ENCODE data around the gene DLEC1. TPM values are rescaled to one million over a fixed set of nuclear protein-coding genes. Genes with fewer than 3 reads are reported as not detected.

Gene DLEC1
- polyA plus RNA-seq, 1 donor from 2014 or later, result 0.28 TPM

- peaks cover 21 to 28% (median 23%) of the 10 kb centered on the region in 3 donors for H3K4me1 Mint-ChIP-seq
- no peaks in the 10 kb centered on the region for H3K27me3 Mint-ChIP-seq
- H3K27ac Mint-ChIP-seq, result peak overlapping the region; percentile 95 to 100 (median 99)
- peaks cover 3% of the 10 kb centered on the region for H3K36me3 Mint-ChIP-seq
- peak overlapping the region; percentile 88 to 96 (median 94) for H3K4me3 Mint-ChIP-seq
- no peaks in the 10 kb centered on the region for H3K9me3 Mint-ChIP-seq
Measured at GRCh38 chr3:38165722-38166387, 126.8 kb downstream of the DLEC1 start.

DNA sequence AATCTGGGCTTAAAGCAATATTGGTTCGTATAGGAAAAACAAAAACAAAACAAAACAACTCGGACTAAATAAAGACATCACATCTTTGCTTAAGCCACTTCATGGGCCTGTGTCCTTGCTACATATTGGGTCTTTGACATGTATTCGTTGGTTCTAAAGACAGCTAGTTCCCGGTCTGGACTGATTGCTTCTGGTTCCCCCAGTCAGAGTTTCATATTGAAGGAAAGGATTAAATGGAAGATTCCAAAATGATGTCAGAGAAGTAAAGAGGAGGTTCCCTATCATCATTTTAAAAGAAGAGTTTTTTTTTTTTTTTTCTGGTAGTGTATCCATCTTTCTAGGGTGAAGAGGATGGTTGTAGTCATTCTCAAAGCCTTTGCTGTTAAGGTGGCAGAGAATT lies 128.6 kb downstream of the DLEC1 start:
- Mint-ChIP-seq H3K9me3 (no peaks in the 10 kb centered on the region), H3K4me1 (peaks cover 26 to 35% (median 33%) of the 10 kb centered on the region in 3 donors), H3K27me3 (no peaks in the 10 kb centered on the region), H3K27ac (peak overlapping the region; percentile 2 to 86 (median 68)), H3K4me3 (peak overlapping the region in 3 of 4 donors; percentile 6 to 84 (median 58)), H3K36me3 (peaks cover 3% of the 10 kb centered on the region)

DNA sequence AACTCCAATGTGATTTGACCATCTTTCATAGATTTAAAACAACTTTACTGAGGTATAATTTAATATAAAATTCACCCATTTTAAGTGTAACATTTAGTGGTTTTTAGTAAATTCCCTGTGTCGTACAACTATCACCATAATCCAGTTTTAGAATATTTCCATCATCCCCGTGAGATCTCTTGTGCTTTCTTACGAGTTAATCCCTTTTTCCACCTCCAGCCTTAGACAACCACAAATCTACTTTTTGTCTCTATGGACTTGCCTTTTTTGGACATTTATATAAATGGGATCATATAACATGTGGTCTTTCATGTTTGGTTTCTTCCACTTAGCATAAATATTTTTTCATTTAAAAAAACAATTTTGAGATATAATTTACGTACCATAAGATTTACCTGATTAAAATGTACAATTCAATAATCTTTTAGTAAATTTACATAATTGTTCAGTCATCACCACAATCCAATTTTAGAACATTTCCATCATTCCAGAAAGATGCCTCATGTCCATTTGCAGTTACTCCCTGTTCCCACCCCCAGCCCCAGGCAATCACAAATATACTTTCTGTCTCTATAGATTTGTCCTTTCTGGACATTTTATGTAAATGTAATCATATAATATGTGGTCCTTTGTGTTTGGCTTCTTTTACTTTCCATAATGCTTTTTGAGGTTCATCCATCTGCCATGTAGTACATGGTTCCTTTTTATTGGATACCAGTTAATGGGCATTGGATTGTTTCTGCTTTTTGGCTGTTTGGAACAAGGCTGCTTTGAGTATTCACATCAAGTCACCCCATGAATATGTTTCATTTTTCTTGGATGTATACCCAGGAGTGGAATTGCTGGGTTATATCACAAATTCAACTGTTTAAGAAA lies 129.4 kb downstream of the DLEC1 start:
- Mint-ChIP-seq H3K4me1 (peaks cover 28 to 39% (median 36%) of the 10 kb centered on the region in 3 donors), H3K27ac (peak overlapping the region in 2 of 3 donors; percentile 65 to 86), H3K27me3 (no peaks in the 10 kb centered on the region), H3K9me3 (no peaks in the 10 kb centered on the region), H3K36me3 (peaks cover 3% of the 10 kb centered on the region), H3K4me3 (peak overlapping the region in 3 of 4 donors; percentile 4 to 84 (median 58))

DNA sequence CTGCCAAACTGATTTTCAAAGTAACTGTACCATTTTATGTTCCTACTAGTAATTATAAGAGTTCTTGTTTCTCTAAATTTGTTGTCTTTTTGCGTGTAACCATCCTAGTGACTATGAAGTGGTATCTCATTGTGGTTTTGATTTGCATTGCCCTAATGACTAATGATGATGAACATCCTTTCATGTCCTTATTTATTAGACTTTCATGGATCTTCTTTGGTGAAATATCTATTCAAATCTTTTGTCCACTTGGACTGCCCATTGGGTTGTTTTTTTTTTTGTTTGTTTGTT lies 130.0 kb downstream of the DLEC1 start:
- Mint-ChIP-seq H3K27me3 (no peaks in the 10 kb centered on the region), H3K9me3 (no peaks in the 10 kb centered on the region), H3K27ac (peak overlapping the region in 2 of 3 donors; percentile 35 to 86), H3K4me3 (peak overlapping the region in 1 of 4 donors; percentile 84), H3K36me3 (peaks cover 3% of the 10 kb centered on the region), H3K4me1 (peaks cover 32 to 45% (median 42%) of the 10 kb centered on the region in 3 donors)

DNA sequence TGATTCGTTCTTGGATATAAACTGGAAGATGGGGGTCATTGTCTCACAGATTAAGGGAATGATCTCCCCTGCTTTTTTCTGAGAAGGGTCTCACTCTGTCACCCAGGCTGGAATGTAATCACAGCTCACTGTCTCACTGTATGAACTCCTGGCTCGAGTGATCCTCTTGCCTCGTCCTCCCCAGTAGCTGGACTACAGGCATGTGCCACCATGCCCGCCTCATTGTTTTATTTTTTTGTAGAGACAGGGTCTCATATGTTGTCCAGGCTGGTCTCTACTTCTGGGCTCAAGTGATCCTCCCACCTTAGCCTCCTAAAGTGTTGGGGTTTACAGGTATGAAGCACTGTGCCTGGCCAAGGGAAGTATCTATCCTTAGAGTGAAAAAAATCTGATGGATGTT lies 131.7 kb downstream of the DLEC1 start:
- Mint-ChIP-seq H3K36me3 (peaks cover 3% of the 10 kb centered on the region), H3K4me3 (peak overlapping the region in 2 of 4 donors; percentile 28 to 52), H3K4me1 (peaks cover 40 to 56% (median 51%) of the 10 kb centered on the region in 3 donors), H3K9me3 (no peaks in the 10 kb centered on the region), H3K27me3 (no peaks in the 10 kb centered on the region), H3K27ac (peak overlapping the region in 1 of 3 donors; percentile 16)

GRCh38 chr3:38171622-38172021 lies 132.6 kb downstream of the DLEC1 start:
- Mint-ChIP-seq H3K4me3 (no peak overlapping the region), H3K27ac (no peak overlapping the region), H3K9me3 (no peaks in the 10 kb centered on the region), H3K4me1 (peaks cover 36 to 58% (median 48%) of the 10 kb centered on the region in 3 donors), H3K27me3 (no peaks in the 10 kb centered on the region), H3K36me3 (peaks cover 2% of the 10 kb centered on the region)

Other genes starting within 250 kb of the DLEC1 start
- not detected for gene CTDSPL, start 177.3 kb upstream of the DLEC1 start, polyA plus RNA-seq
- gene VILL, start 48.4 kb upstream of the DLEC1 start, polyA plus RNA-seq, result 14.9 TPM
- 4.6 TPM for gene PLCD1, start 9.6 kb upstream of the DLEC1 start, polyA plus RNA-seq
- gene ACAA1, start 97.9 kb downstream of the DLEC1 start, polyA plus RNA-seq, result 41.8 TPM
- 83.0 TPM for gene MYD88, start 99.5 kb downstream of the DLEC1 start, polyA plus RNA-seq
- gene OXSR1, start 126.3 kb downstream of the DLEC1 start, polyA plus RNA-seq, result 13.0 TPM
- gene SLC22A13, start 226.6 kb downstream of the DLEC1 start, polyA plus RNA-seq, result not detected
- gene SLC22A14, start 243.1 kb downstream of the DLEC1 start, polyA plus RNA-seq, result not detected